GM19395 (cell line): ENCODE data around the gene SEMA6B.
"Not testable (repeated sequence)": the region's sequence is repeated elsewhere in the genome, so short reads cannot be mapped to it uniquely, and the experiment has no call there.

Experiments used
- ATAC-seq: cut with Tn5 transposase; IDR thresholded peaks from one replicate; pipeline ENCODE4 v1.9.1; 2021; ENCODE audit warnings: mild to moderate bottlenecking, moderate library complexity; ENCODE audit not compliant: unreplicated experiment

The SEMA6B gene

DNA sequence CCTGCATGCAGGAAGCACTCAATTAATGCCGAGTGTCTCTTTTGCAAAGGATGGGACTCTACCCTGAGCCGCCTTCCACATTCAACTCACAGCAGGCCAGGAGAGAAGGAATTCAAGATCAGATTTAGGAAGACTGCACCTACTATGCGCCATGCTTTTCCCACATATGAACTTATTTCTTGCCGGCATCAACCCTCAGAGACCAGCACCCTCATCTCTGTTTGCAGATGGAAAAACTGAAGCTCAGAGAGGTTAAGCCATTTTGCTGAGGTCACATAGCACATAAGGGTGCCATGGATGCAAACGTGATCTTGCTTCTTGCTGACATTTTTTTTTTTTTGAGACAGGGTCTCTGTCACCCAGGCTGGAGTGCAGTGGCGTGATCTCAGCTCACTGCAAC is 14.2 kb upstream of the SEMA6B start:
- ATAC-seq = no peak

DNA sequence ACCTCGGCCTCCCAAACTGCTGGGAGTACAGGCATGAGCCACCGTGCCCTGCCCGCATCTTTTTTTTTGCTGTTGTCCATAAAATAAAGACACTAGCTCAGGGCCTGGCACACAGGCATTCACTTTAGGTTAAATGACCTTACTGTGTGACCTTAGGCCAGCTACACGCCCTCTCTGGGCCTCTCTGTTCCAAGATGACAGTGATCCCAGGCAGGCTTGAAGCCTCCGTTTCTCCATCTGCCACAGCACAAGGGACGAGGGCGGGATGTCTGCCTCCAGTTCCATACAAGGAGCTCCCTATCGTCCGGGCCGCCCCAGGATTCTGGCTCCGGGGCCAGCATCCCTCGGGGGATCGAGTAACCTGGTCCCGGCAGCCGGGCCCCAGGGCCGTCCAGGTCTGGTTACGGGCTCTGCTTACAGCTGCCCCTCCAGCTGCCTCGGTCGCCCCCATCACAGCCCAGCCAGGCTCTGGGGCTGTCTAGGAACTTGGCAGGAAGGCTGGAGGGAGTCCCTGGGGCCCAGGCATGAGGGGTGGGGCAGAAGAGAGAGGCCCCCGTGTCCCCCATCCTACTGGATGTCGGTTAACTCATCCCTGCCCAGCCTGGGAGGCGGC is 11.9 kb upstream of the SEMA6B start:
- ATAC-seq = no peak

DNA sequence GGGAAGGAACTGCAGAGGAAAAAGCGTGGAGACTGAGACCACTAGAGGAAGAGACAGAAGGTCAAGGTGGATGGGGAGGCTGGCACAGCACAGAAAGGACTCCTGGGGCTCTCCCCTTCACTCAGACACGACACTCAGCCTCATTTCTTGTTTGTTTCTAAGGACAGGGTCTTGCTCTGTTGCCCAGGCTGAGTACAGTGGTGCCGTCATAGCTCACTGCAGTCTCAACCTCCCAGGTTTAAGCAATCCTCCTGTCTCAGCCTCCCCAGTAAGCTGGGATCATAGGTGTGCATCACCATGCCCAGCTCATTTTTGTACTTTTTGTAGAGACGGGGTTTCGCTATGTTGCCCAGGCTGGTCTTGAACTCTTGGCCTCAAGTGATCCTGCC is 11.4 kb upstream of the SEMA6B start:
- ATAC-seq = no peak

DNA sequence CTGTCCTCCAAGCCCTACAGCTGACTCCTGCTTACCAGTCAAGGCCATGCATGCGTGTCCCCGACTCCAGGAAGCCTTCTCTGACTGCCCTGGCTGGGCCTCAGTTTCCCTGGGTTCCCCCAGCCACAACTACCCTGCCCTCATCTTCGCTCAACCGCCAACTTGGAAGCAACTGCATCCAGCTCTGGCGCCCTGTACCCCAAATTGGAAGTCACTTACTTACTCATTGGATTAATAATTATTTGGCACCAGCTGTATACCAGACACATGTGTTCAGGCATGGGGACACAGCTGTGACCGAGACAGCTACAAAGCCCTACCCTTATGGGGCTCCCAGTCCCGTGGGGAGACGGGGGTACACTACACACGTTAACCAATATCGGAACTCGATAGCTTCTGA is 10.9 kb upstream of the SEMA6B start:
- no peak for ATAC-seq

DNA sequence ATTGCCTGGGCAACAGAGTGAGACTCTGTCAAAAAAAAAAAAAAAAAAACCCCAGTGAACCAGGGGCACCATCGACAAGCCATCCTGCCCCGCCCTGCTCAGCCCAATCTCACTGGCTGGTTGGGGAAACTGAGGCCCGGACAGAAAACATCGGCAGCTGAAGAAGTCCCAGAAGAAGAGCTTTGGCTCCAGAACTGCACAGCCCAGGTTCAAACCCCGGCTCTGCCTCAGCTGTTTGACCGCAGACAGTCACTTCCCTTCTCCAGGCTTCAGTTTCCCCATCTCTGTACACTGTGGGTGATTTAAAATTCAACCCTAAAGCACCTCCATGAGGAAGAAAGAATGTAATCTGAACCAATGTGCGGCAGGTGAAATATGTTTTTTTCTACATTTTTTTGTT is 9.4 kb upstream of the SEMA6B start:
- ATAC-seq = no peak

DNA sequence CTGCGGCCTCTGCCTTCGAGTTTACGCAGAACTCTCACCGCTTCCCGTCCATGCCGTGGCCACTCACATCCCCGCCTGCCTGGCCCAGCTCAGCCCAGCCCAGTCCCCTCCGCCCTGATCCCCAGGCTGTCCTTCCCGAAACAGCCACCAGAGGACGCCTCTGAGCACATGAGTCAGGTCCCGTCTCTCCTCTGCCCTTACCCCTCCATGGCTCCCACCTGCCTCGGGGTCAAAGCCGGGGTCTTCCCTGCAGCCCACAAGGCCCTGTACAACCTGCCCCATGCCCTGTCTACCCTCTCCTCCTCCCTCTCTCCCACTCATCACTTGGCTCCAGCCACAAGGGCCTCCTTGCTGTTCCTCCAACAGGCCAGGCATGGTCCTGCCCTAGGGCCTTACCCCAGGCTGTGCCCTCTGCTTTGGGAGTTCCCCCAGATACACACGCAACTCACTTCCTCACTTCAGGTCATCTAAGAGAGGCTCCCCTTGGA is 8.1 kb upstream of the SEMA6B start:
- no peak for ATAC-seq

DNA sequence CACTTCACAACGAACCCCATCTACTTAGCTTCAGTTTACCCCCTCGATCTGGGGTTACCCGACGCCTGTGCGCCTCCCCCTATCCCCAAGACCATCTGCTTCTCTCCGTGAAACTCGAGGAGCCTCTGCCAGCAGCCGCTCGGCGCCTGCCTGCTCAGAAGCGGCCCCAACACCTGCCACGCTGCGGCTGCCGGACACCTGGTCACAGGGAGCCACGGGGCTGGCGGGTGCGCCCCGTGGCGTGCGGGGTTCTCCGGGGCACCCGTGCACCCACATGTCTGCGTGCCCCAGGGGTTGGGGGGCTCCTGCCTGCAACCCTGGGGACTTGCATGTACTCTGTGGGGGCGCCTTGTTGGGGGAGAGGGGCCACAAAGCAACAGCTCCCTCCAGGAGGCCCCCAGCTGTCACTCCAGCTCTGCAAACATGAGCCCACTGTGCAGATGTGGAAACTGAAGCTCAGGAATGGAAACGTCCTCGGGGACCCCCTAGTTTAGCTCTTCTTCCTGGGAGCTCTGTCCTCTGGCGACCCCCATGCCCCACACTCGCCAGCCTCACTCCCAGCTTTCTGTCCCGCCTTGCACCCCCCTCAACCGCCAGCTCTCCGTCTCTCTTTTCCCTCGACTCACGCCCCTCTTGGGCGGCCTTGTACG is 7.0 kb upstream of the SEMA6B start:
- ATAC-seq = no peak

DNA sequence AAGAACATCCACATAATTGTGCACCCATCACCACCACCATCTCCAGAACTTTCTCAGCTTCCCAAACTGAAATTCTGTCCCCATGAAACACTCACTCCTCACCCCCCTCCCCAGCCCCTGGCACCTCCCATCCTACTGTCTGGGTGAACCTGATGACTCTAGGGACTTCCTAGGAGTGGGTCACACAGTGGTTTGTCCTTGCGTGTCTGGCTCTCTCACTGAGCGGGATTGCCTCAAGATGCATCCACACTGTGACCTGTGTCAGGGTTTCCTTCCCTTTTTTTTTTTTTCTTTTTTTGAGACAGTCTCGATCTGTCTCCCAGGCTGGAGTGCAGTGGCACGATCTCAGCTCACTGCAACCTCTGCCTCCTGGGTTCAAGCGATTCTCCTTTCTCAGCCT is 4.1 kb upstream of the SEMA6B start:
- not testable (repeated sequence) for ATAC-seq

DNA sequence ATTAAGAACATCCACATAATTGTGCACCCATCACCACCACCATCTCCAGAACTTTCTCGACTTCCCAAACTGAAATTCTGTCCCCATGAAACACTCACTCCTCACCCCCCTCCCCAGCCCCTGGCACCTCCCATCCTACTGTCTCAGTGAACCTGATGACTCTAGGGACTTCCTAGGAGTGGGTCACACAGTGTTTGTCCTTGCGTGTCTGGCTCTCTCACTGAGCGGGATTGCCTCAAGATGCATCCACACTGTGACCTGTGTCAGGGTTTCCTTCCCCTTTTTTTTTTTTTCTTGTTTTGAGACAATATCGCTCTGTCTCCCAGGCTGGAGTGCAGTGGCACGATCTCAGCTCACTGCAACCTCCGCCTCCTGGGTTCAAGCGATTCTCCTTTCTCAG is 2.6 kb upstream of the SEMA6B start:
- ATAC-seq = not testable (repeated sequence)

DNA sequence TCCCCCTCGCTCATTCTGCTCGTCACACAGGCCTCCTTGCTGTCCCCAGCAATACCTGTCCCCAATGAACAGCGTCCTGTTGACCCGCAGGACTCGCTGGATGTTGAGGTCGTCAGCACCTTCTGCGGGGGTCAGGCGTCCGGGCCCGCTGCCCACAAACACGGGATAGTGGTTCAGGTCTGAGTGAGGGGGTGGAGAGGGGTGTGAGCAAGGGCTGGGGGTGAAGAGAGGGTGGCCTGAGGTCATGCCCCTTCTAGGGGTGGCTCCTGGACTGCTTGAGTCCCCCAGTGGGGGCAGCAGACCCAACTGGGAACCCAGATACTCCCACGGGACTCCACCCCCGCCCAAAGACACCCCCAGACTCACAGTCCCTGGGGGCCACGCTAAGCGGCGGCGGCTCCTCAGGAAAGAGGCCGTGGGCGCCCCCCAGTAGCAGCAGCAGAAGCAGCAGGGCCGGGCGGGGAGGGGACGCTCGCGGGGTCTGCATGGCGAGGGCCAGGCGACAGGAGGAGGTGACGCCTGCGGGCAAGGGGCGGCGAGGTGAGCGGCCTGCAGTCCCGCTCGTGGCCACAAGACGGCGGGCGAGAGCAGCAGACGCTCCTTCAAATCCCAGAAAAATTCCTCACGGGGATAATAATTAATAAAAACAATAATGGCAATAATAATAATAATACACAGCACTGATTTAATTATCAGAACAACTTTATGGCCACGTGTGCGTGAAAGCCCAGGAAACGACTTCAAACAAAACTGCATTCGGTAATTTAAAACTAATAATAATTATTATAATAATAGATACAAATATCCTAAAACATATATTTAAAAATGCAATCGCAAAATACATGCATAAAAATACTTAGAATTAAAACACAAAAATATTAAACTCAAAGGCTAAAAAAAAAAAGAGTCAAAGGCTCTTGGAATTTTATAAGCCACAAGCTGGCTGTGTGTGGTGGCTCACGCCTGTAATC is 1.2 kb downstream of the SEMA6B start:
- ATAC-seq = no peak

DNA sequence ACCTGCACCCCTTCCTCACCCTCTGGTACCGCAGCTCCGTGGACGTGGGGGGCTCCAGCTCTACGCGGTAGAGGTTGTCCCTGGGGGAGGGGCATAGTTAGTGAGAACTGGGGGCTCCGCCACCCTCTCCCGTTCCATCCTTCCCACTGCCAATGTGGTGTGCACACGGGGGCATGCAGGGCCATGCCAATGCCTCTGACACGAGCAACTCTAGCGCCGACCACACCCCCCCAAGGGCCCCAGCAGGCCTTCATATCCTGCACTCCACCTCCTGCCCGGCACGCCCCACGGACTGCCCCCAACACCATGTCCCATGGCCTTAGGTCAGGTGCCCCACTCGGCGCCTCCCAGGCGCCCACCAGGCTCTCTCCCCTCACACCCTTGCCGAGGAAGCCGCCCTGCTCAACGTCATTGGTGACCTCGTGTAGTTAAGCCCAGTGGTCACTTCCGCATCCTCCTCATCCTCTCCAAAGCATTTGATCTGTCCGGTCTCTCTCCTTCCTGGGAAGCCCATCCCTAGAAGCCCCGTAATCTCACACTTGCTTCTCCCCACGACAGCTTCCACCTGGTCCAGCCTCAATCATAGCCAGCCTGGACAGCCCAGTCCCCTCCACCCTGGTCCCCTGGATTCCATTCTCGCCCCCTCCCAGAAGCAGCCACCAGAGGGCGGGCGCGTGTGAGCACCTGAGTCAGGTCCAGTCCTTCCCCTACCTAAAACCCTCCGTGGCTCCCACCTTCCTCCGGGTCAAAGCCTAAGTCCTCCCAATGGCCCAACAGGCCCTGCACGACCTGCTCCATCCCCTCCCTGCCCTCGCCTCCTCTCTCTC is 2.1 kb downstream of the SEMA6B start:
- no peak for ATAC-seq

DNA sequence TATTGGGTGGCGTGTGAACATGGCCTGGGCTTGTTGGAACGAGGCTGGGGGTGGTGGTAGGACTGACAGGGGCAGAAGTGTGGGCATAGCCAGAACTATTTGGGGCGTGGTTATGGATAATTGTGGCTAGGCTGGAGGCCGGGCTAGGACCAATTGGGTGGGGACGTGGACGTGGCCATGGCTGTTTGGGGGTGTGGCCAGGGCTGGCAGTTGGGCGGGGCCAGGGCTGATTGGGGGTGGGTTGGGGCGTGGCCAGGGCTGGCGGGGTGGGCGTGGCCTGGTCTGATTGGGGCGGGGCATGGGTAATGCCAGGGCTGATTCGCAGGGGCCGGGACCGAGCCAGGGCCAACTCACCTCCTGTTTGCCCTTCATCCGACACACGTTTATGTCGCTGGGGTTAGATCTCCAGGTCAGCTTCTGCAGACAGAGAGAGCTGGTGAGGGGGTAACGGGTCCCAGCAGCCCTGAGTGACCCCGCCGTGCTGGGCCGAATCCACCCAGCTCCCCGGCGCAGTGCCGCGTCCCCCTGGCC is 2.8 kb downstream of the SEMA6B start:
- no peak for ATAC-seq

DNA sequence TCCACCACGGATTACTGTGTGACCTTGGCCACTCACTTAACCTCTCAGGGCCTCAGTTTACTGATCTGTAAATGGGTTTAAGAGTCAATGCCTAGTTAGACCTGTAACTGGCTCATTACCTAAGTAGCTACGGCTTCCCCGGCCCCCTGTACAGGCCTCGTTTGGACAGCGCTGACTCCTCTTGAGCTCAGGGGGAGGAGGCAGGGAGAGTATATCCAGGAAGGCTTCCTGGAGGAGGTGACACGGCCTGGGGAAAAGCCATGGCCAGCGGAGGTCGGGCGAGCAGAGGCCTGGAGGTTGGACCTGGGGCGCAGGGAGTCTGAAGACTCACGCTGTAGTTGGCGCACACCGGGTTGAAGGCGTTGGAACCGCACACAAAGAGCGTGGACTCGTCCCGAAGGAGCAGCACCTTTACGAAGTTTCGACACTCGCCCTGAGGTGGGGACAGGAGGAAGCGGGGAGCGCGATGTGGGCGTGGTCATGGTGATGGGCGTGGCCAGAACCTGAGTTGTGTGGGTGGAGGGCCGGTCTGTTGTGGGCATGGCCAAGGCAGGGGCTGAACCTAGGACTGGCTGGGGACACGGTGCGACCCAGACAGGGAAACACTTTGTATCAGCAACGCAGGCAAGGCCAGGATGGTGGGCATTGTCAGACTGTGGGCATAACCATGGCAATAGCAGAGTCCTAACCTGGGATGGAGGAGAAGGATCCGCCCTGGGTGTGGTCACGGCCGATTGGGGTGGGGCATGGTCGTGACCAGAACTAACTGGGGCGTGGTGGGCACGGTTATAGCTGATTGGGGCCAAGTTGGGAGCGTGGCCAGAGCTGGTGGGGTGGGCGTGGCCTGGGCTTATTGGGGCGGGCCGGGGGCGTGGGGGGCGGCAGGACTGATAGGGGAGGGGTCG is 3.6 kb downstream of the SEMA6B start:
- no peak for ATAC-seq

DNA sequence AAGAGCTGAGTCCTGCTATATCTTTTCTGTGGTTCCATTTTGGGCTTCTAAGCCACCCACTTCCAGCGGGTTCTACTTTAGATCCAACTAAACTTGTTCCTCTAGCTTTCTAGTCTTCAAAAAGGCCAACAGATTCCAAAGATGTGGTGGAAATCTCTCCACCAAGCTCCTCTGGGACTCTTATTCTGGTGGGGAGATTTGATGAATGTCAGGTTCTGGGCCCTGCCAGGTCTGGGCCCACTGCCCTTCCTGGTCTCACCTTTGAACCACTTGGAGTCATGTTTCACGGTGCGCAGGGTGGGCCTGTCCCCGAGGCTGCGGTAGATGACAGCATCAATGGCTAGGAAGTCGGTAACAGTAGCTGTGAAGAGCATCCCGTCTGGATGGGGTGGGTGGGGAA is 4.8 kb downstream of the SEMA6B start:
- no peak for ATAC-seq

DNA sequence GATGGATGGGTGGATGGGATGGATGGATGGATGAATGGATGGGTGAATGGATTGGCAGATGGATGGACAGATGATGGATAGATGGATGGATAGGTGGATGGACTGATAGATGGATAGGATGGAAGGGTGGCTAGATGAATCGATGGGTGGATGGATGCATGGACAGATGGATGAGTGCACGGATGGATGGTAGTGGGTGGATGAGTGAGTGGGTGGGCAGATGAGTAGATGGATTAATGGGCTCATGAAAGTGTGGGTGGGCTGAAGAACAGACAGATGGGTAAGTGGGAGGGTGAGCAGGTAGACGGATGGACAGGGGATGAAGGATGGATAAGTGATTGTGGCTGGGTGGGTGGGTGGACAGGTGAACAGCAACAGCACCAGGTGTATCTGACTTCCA is 5.7 kb downstream of the SEMA6B start:
- ATAC-seq = no peak

DNA sequence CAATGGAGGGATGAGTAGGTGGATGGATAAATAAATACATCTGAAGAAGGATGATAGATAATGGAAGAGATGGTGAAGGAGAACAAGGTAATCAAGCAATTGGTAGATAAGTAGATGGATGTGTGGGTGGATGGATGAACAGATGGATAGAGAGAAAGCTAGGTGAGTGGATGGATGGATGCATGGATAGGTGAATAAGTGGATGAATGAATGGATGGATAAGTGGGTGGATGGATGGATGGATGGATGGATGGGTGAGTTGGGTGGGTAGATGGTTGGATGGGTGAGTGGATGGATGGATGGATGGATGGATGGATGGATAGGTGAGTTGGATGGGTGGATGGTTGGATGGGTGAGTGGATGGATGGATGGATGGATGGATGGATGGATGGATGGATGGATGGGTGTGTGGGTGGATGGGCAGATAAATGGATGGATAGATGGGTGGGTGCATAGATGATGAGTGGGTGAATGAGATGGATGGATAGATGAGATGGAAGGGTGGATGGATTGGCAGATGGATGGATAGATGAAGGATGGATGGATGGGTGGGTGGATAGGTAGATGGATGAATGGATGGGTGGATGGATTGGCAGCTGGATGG is 6.3 kb downstream of the SEMA6B start:
- ATAC-seq = no peak

DNA sequence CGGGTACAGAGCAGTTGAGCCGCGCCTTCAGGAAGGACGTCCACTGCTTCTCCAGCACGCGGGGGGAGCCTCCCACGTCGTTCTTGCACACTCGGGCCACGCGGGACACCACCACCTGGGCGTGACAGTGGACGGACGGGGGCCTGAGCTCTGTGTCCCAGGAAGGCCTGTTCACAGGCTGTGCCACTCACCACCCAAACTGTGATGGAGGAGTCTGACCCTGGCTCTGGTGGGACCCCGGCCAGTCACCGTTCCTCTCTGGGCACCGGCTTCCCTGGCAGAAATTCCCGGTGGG is 7.0 kb downstream of the SEMA6B start:
- ATAC-seq = no peak

DNA sequence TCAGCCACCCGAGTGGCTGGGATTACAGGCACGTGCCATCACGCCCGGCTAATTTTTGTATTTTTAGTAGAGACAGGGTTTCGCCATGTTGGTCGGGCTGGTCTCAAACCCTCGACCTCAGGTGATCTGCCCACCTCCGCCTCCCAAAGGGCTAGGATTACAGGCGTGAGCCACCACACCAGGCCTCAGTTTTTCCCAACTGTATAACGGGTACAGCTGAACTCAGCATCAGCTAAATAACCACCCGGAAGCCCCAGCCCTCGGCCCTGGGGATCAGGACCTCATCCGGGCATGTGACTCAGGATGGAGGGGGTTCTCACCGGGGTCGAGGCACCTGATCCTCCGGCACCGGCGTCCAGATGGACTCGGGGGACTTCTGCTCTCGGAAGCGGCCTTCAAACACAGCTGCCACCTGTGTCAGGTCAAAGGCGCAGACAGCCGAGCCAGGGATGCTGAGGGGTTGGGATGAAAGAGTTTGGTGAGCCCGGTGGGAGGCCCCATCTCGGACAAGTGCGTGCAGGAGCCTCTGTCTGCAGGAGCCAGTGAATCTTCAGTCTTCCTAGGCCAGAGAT is 8.9 kb downstream of the SEMA6B start:
- no peak for ATAC-seq

DNA sequence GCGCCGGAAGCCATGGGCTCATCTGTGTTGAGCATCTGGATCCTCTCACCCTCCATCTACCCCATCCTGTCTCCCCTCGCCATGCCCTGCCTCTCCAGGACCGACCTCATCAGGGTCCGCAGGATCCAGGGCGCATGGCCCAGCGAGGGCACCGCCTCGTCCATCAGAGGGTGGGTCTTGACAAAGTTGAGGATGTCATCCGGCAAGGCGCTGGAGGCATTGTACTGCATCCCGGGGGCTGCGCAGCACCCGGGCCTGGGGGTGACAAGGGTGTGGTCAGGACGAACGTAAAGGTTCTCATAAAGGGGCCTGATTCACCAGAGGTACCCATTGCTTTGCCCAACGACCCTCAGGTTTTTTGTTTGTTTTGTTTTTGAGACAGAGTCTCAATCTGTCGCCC is 9.5 kb downstream of the SEMA6B start:
- ATAC-seq = no peak
